Esophagus squamous epithelium (tissue), 4 donors: Measurements from ENCODE around the gene MTFR1L.
A peak's percentile ranks its signal among the peaks of the same experiment; 100 is the strongest.

Experiments
- CTCF ChIP-seq, 6 experiments: fragments of 450-650 bp in 4 of 6; fragments of 200-600 bp in 2 of 6; sonication (generic) in 2 of 6; IDR thresholded peaks; one replicate each; pipeline ENCODE4 v1.5.1; 2016 to 2019; ENCODE audit warnings: antibody characterized with exemption in 6 of 6, mild to moderate bottlenecking in 4 of 6, moderate library complexity in 4 of 6
- POLR2A ChIP-seq, 4 donors: fragments of 450-650 bp; IDR thresholded peaks; one replicate each; pipeline ENCODE4 v1.6.1; 2017; ENCODE audit warnings: antibody characterized with exemption in 4 of 4, mild to moderate bottlenecking in 4 of 4, moderate library complexity in 3 of 4

- peak in 1 of 4 donors; percentile 4 for TF ChIP-seq POLR2A (IDR thresholded peaks at IDR 0.05)
- no peak for TF ChIP-seq CTCF (IDR thresholded peaks at IDR 0.05)
Observed at GRCh38 chr1:25875856-25876692, 56.3 kb downstream of the MTFR1L start.
